Tibial nerve (tissue), 3 donors: ENCODE data around the gene CFAP299.

ENCODE experiments used
- POLR2A ChIP-seq, 2 donors: fragments of 450-650 bp; IDR thresholded peaks; one replicate each; pipeline ENCODE4 v1.6.1; 2017; ENCODE audit warnings: antibody characterized with exemption in 2 of 2, mild to moderate bottlenecking in 2 of 2, moderate library complexity in 2 of 2
- TF ChIP-seq, protein P1 (sequence below), 5 experiments: fragments of 200-600 bp in 3 of 5; fragments of 450-650 bp in 2 of 5; sonication (generic) in 3 of 5; IDR thresholded peaks; one replicate each; pipeline ENCODE4 v1.5.1; 2016 to 2019; ENCODE audit warnings: antibody characterized with exemption in 5 of 5, mild to moderate bottlenecking in 3 of 5, moderate library complexity in 2 of 5

- TF ChIP-seq, protein P1, sequence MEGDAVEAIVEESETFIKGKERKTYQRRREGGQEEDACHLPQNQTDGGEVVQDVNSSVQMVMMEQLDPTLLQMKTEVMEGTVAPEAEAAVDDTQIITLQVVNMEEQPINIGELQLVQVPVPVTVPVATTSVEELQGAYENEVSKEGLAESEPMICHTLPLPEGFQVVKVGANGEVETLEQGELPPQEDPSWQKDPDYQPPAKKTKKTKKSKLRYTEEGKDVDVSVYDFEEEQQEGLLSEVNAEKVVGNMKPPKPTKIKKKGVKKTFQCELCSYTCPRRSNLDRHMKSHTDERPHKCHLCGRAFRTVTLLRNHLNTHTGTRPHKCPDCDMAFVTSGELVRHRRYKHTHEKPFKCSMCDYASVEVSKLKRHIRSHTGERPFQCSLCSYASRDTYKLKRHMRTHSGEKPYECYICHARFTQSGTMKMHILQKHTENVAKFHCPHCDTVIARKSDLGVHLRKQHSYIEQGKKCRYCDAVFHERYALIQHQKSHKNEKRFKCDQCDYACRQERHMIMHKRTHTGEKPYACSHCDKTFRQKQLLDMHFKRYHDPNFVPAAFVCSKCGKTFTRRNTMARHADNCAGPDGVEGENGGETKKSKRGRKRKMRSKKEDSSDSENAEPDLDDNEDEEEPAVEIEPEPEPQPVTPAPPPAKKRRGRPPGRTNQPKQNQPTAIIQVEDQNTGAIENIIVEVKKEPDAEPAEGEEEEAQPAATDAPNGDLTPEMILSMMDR (IDR thresholded peaks at IDR 0.05), result no peak
- TF ChIP-seq POLR2A (IDR thresholded peaks at IDR 0.05), result no peak
Observed at GRCh38 chr4:80311130-80311529, 24.4 kb upstream of the CFAP299 start.
